HepG2 (cell line): ENCODE results near the gene ADARB2.

ENCODE experiments used
- AFF4 ChIP-seq: sonication (generic); formaldehyde crosslinking; IDR thresholded peaks from 2 replicates; pipeline ENCODE4 v1.4.0; 2020; ENCODE audit warnings: missing genetic modification reagents
- BCL3 ChIP-seq: sonication (generic); formaldehyde crosslinking; IDR thresholded peaks from 2 replicates; pipeline ENCODE4 v1.5.1; 2020; ENCODE audit warnings: mild to moderate bottlenecking, missing genetic modification reagents, moderate library complexity
- CEBPB ChIP-seq: IDR thresholded peaks from 2 replicates; pipeline ENCODE4 v1.6.1; 2011; ENCODE audit warnings: low read depth, low read length, improper control_type of control experiment, borderline replicate concordance
- EHMT2 ChIP-seq: fragments of 200-600 bp; sonication (generic); IDR thresholded peaks from 2 replicates; pipeline ENCODE4 v1.7.0; 2017; ENCODE audit warnings: antibody characterized with exemption, low read depth, low read length, borderline replicate concordance
- EZH2 ChIP-seq: conservative IDR thresholded peaks from 2 replicates; pipeline ENCODE4 v1.6.1; 2012; ENCODE audit warnings: mild to moderate bottlenecking, low read depth, low read length, moderate library complexity
- MBD4 ChIP-seq: IDR thresholded peaks from 2 replicates; pipeline ENCODE4 v1.6.1; 2012; ENCODE audit warnings: low read length, inconsistent platforms, borderline replicate concordance
- MIXL1 ChIP-seq: IDR thresholded peaks from 2 replicates; pipeline ENCODE4 v1.6.1; 2016
- RORA ChIP-seq: sonication (generic); formaldehyde crosslinking; IDR thresholded peaks from 2 replicates; pipeline ENCODE4 v1.5.0; 2020; ENCODE audit warnings: mild to moderate bottlenecking, missing genetic modification reagents, moderate library complexity
- SKIL ChIP-seq: sonication (generic); formaldehyde crosslinking; IDR thresholded peaks from 2 replicates; pipeline ENCODE4 v1.8.0; 2022; ENCODE audit warnings: missing genetic modification reagents, mild to moderate bottlenecking, moderate library complexity, borderline replicate concordance
- TARDBP ChIP-seq: sonication (generic); formaldehyde crosslinking; IDR thresholded peaks from 2 replicates; pipeline ENCODE4 v1.8.0; 2022; ENCODE audit warnings: mild to moderate bottlenecking, missing genetic modification reagents
- ZNF136 ChIP-seq: sonication (generic); formaldehyde crosslinking; IDR thresholded peaks from 2 replicates; pipeline ENCODE4 v1.8.1; 2022; ENCODE audit warnings: low read depth, mild to moderate bottlenecking, moderate library complexity, missing genetic modification reagents
- ZNF235 ChIP-seq: sonication (generic); formaldehyde crosslinking; IDR thresholded peaks from 2 replicates; pipeline ENCODE4 v1.8.1; 2023; ENCODE audit warnings: mild to moderate bottlenecking, missing genetic modification reagents, borderline replicate concordance
- TF ChIP-seq, protein P1 (sequence below): sonication (generic); formaldehyde crosslinking; IDR thresholded peaks from 2 replicates; pipeline ENCODE4 v1.5.0; 2020; ENCODE audit warnings: mild to moderate bottlenecking, missing genetic modification reagents, moderate library complexity
- TF ChIP-seq, protein P2 (sequence below), 2 experiments: sonication (generic) in 1 of 2; formaldehyde crosslinking in 1 of 2; IDR thresholded peaks; 2 replicates each; pipeline versions ENCODE4 v1.5.1 to v1.6.1; 2011 to 2020; ENCODE audit warnings: borderline replicate concordance in 1 of 2, low read depth in 1 of 2, low read length in 1 of 2, mild to moderate bottlenecking in 1 of 2, missing genetic modification reagents in 1 of 2, moderate library complexity in 1 of 2

- TF ChIP-seq AFF4 (CRISPR knock-in tag) (no peak), MIXL1 (no peak), ZNF235 (no peak), SKIL (no peak), CEBPB (no peak), MBD4 (no peak), RORA (no peak), EZH2 (no peak), TARDBP (CRISPR knock-in tag) (no peak), BCL3 (CRISPR knock-in tag) (no peak), ZNF136 (CRISPR knock-in tag) (no peak), EHMT2 (no peak)
- TF ChIP-seq, protein P1, sequence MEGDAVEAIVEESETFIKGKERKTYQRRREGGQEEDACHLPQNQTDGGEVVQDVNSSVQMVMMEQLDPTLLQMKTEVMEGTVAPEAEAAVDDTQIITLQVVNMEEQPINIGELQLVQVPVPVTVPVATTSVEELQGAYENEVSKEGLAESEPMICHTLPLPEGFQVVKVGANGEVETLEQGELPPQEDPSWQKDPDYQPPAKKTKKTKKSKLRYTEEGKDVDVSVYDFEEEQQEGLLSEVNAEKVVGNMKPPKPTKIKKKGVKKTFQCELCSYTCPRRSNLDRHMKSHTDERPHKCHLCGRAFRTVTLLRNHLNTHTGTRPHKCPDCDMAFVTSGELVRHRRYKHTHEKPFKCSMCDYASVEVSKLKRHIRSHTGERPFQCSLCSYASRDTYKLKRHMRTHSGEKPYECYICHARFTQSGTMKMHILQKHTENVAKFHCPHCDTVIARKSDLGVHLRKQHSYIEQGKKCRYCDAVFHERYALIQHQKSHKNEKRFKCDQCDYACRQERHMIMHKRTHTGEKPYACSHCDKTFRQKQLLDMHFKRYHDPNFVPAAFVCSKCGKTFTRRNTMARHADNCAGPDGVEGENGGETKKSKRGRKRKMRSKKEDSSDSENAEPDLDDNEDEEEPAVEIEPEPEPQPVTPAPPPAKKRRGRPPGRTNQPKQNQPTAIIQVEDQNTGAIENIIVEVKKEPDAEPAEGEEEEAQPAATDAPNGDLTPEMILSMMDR, result no peak
- TF ChIP-seq, protein P2, sequence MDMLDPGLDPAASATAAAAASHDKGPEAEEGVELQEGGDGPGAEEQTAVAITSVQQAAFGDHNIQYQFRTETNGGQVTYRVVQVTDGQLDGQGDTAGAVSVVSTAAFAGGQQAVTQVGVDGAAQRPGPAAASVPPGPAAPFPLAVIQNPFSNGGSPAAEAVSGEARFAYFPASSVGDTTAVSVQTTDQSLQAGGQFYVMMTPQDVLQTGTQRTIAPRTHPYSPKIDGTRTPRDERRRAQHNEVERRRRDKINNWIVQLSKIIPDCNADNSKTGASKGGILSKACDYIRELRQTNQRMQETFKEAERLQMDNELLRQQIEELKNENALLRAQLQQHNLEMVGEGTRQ (IDR thresholded peaks at IDR 0.05; ENCODE audit: low read depth, low read length), result no peak
- TF ChIP-seq, protein P2 (CRISPR knock-in tag; IDR thresholded peaks at IDR 0.05; ENCODE audit: borderline replicate concordance), result no peak
Measured at GRCh38 chr10:1158066-1158465, 579.3 kb downstream of the ADARB2 start.
